A549 (cell line): ENCODE measurements around the gene WDCP.

Experiments
- BHLHE40 ChIP-seq: IDR thresholded peaks from 2 replicates; pipeline ENCODE4 v1.6.1; 2012; ENCODE audit warnings: low read depth, low read length, inconsistent platforms
- CEBPB ChIP-seq, 2 experiments: fragments of >200 bp in 1 of 2; sonication (Bioruptor Twin) in 1 of 2; formaldehyde crosslinking in 1 of 2; IDR thresholded peaks; 2 replicates each; pipeline ENCODE4 v1.6.1; 2012 to 2016
- CHD2 ChIP-seq: fragments of 150-350 bp; IDR thresholded peaks from 2 replicates; pipeline ENCODE4 v1.6.1; 2014; ENCODE audit warnings: low read length; ENCODE audit not compliant: partially characterized antibody
- CHD4 ChIP-seq: fragments of 200-600 bp; sonication (generic); IDR thresholded peaks from 2 replicates; pipeline ENCODE4 v1.6.1; 2016; ENCODE audit warnings: antibody characterized with exemption, mild to moderate bottlenecking, borderline replicate concordance
- EP300 ChIP-seq, 2 experiments: fragments of >200 bp; sonication (Bioruptor Twin); formaldehyde crosslinking; IDR thresholded peaks; 2 replicates in 1 of 2; 3 replicates in 1 of 2; pipeline ENCODE4 v1.6.1; 2016 to 2017
- JUN ChIP-seq, 2 experiments: fragments of >200 bp; sonication (Bioruptor Twin); formaldehyde crosslinking; IDR thresholded peaks; 2 replicates in 1 of 2; 3 replicates in 1 of 2; pipeline ENCODE4 v1.6.1; 2016 to 2017
- KDM1A ChIP-seq: fragments of 200-600 bp; sonication (generic); IDR thresholded peaks from 2 replicates; pipeline ENCODE4 v1.6.1; 2016; ENCODE audit warnings: low read depth, mild to moderate bottlenecking
- MAFK ChIP-seq: fragments of 450-650 bp; IDR thresholded peaks from 2 replicates; pipeline ENCODE4 v1.6.1; 2014; ENCODE audit not compliant: partially characterized antibody
- MAZ ChIP-seq: fragments of 150-350 bp; IDR thresholded peaks from 2 replicates; pipeline ENCODE4 v1.6.1; 2014; ENCODE audit warnings: antibody characterized with exemption, low read depth, low read length, borderline replicate concordance
- MYC ChIP-seq: IDR thresholded peaks from 2 replicates; pipeline ENCODE4 v1.6.1; 2012; ENCODE audit warnings: mild to moderate bottlenecking, inconsistent platforms, low read length, improper control_type of control experiment, borderline replicate concordance
- POLR2A ChIP-seq: IDR thresholded peaks from 2 replicates; pipeline ENCODE4 v1.6.1; 2012; ENCODE audit warnings: mild to moderate bottlenecking, low read length
- POLR2AphosphoS2 ChIP-seq: conservative IDR thresholded peaks from 2 replicates; pipeline ENCODE4 v1.6.1; 2012; ENCODE audit warnings: low read length, improper control_type of control experiment, inconsistent platforms
- RAD21 ChIP-seq, 2 experiments: fragments of >200 bp in 1 of 2; sonication (Bioruptor Twin) in 1 of 2; formaldehyde crosslinking in 1 of 2; IDR thresholded peaks in 1 of 2; conservative IDR thresholded peaks in 1 of 2; 2 replicates in 1 of 2; 3 replicates in 1 of 2; pipeline ENCODE4 v1.6.1; 2012 to 2018; ENCODE audit warnings: inconsistent platforms in 1 of 2
- TF ChIP-seq, protein P1 (sequence below): fragments of >200 bp; sonication (Bioruptor Twin); formaldehyde crosslinking; IDR thresholded peaks from 3 replicates; pipeline ENCODE4 v1.5.1; 2016

DNA sequence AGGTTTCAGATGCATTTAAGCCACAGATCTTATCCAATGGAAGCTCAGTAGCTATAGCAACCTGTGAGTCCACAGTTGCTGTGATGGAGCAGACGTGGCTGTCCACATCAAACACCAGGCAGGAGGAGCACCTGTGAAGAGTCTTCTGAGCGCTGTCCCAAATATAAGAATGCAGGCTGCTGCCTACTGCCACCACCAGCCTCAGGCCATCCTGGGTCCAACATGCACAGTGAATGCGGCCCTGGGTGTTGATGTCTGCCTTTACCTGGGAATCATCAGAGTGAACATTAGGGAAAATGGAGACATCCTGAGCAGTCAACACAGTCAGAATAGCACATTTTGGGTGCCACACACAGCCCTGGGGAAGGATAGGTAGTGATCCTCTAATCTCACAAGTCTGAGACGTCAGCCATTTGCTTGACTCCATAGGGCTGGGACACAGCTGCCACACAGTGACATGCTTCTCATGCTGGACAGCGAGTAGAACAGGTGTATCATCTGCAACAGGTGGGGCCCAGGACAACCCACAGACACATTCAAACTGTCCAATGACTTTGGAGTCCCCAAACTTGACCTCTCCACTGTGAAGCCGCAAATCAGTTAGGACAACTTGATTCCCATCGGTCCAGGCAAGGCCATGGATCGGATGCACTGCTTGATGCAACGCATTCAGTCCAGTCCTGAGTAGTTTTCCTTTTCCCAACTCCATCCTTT is 8.2 kb downstream of the WDCP start:
- TF ChIP-seq, protein P1, sequence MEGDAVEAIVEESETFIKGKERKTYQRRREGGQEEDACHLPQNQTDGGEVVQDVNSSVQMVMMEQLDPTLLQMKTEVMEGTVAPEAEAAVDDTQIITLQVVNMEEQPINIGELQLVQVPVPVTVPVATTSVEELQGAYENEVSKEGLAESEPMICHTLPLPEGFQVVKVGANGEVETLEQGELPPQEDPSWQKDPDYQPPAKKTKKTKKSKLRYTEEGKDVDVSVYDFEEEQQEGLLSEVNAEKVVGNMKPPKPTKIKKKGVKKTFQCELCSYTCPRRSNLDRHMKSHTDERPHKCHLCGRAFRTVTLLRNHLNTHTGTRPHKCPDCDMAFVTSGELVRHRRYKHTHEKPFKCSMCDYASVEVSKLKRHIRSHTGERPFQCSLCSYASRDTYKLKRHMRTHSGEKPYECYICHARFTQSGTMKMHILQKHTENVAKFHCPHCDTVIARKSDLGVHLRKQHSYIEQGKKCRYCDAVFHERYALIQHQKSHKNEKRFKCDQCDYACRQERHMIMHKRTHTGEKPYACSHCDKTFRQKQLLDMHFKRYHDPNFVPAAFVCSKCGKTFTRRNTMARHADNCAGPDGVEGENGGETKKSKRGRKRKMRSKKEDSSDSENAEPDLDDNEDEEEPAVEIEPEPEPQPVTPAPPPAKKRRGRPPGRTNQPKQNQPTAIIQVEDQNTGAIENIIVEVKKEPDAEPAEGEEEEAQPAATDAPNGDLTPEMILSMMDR, result no peak
- TF ChIP-seq CEBPB (IDR thresholded peaks at IDR 0.05), result no peak
- no peak for TF ChIP-seq MAFK
- no peak for TF ChIP-seq POLR2AphosphoS2
- TF ChIP-seq MYC, result no peak
- no peak for TF ChIP-seq POLR2A
- no peak for TF ChIP-seq KDM1A
- no peak for TF ChIP-seq BHLHE40
- TF ChIP-seq EP300 (IDR thresholded peaks at IDR 0.05), result no peak
- TF ChIP-seq RAD21 (conservative IDR thresholded peaks at IDR 0.05 in 1 of 2, IDR thresholded peaks at IDR 0.05 in 1 of 2), result no peak
- TF ChIP-seq MAZ, result no peak
- TF ChIP-seq CHD2, result no peak
- TF ChIP-seq JUN (IDR thresholded peaks at IDR 0.05), result no peak
- no peak for TF ChIP-seq CHD4
